HL-60 (cell line): ENCODE results near the gene HPCAL1.

Experiments used
- POLR2AphosphoS5 ChIP-seq: IDR thresholded peaks from 2 replicates; pipeline ENCODE4 v1.6.1; 2012; ENCODE audit warnings: low read depth
- REST ChIP-seq: IDR thresholded peaks from 2 replicates; pipeline ENCODE4 v1.6.1; 2012; ENCODE audit warnings: low read depth; ENCODE audit not compliant: insufficient replicate concordance
- SPI1 ChIP-seq: IDR thresholded peaks from 2 replicates; pipeline ENCODE4 v1.6.1; 2012; ENCODE audit warnings: low read depth, mild to moderate bottlenecking, borderline replicate concordance
- TF ChIP-seq, protein P1 (sequence below): IDR thresholded peaks from one replicate; pipeline ENCODE4 v1.5.1; 2011; ENCODE audit warnings: low read length, control low read depth, inconsistent platforms; ENCODE audit not compliant: insufficient read depth

DNA sequence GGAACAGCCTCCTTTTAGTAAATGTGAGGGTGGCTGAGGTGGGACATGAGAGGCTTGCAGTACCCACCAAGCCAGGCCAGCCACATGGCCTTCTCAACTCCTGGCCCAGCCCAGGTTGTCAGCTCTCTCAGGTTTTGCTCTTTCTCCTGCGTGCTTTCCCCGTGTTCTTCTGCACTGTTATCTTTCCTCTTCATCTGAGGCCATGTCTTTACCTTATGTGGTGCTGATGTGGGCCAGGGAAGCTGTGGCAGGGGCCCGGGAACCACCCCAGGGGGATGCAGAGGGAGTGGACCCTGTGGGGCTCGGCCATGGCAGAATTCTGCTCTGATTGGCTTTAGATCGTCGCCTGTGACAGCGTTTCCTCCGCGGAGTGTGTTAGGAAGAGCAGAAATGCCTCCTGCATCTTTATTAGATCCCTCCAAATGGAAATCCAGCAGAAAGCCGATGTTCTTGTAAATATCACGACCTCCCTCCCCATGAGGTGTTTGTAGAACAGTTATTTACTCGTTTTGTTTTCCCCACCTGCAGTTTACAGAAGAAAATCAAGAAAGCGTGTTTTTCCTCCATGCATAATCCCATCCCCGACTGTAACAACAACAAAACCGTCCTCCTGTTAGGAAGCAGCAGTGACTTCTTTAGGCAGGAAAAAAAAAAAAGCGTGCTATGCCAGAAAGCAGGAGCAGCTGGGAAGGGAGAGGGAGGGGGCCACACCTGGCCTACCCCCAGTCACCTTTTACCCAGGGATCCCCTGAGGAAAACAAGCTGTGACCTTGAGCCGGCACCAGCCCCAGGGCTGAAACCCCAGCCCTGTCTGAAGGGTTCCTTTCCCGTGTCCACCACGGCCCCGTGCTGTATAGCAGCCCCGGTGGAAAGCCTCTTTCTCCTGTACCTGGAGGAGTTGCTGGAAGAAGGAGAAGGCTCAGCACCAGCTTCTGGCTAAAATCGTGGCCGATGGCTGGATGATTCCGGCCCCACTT, 54.8 kb downstream of the HPCAL1 start:
- TF ChIP-seq, protein P1, sequence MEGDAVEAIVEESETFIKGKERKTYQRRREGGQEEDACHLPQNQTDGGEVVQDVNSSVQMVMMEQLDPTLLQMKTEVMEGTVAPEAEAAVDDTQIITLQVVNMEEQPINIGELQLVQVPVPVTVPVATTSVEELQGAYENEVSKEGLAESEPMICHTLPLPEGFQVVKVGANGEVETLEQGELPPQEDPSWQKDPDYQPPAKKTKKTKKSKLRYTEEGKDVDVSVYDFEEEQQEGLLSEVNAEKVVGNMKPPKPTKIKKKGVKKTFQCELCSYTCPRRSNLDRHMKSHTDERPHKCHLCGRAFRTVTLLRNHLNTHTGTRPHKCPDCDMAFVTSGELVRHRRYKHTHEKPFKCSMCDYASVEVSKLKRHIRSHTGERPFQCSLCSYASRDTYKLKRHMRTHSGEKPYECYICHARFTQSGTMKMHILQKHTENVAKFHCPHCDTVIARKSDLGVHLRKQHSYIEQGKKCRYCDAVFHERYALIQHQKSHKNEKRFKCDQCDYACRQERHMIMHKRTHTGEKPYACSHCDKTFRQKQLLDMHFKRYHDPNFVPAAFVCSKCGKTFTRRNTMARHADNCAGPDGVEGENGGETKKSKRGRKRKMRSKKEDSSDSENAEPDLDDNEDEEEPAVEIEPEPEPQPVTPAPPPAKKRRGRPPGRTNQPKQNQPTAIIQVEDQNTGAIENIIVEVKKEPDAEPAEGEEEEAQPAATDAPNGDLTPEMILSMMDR: no peak
- TF ChIP-seq POLR2AphosphoS5 (no peak), SPI1 (no peak), REST (no peak)
